Vagina (tissue), 2 donors: ENCODE data around the gene FAM120C. TPM values are rescaled to one million over a fixed set of nuclear protein-coding genes. Genes with fewer than 3 reads are reported as not detected.

Source experiments
- DNase-seq, 2 donors: peaks; one replicate each; pipeline ENCODE4 v3.0.0-alpha.2; 2017; ENCODE audit errors: extremely low spot score in 2 of 2
- H3K27ac ChIP-seq: fragments of 200-600 bp; sonication (generic); one replicate; pipeline ENCODE4 v1.5.1; 2019
- H3K27me3 ChIP-seq: fragments of 200-600 bp; sonication (generic); one replicate; pipeline ENCODE4 v1.5.1; 2019
- H3K36me3 ChIP-seq, 2 donors: fragments of 200-600 bp; sonication (generic); one replicate each; pipeline ENCODE4 v1.5.1; 2017 to 2019
- H3K4me1 ChIP-seq: fragments of 200-600 bp; sonication (generic); one replicate; pipeline ENCODE4 v1.5.1; 2019
- H3K4me3 ChIP-seq, 2 donors: fragments of 200-600 bp; sonication (generic); 1 replicate in 1 of 2; 2 replicates in 1 of 2; pipeline ENCODE4 v1.5.1; 2016 to 2019
- H3K9me3 ChIP-seq: fragments of 200-600 bp; sonication (generic); one replicate; pipeline ENCODE4 v1.5.1; 2019
- POLR2A ChIP-seq, 2 donors: fragments of 450-650 bp; IDR thresholded peaks; one replicate each; pipeline ENCODE4 v1.6.1; 2017; ENCODE audit warnings: antibody characterized with exemption in 2 of 2, mild to moderate bottlenecking in 2 of 2, moderate library complexity in 2 of 2
- POLR2AphosphoS5 ChIP-seq, 2 donors: sonication (generic); formaldehyde crosslinking; IDR thresholded peaks; one replicate each; pipeline ENCODE4 v1.9.0; 2017; ENCODE audit warnings: antibody characterized with exemption in 2 of 2, mild to moderate bottlenecking in 2 of 2, low read depth in 1 of 2; ENCODE audit not compliant: insufficient read depth in 1 of 2
- intact Hi-C: fragments of 100-400 bp; cut with DNase I; formaldehyde crosslinking; loops from one replicate; pipeline ENCODE4 v1.15.1; 2023
- small RNA-seq: library from RNA; depleted of rRNA; stranded (forward); fragments of <200 nt; gene quantifications from one replicate; pipeline ENCODE3, GENCODE V24; 2016
- total RNA-seq: library from RNA; depleted of rRNA; stranded (reverse); fragments of >200 nt; gene quantifications from one replicate; pipeline ENCODE4 v1.2.3, GENCODE V29; 2016
- TF ChIP-seq, protein P1 (sequence below), 3 experiments: fragments of 450-650 bp in 2 of 3; fragments of 200-600 bp in 1 of 3; sonication (generic) in 1 of 3; IDR thresholded peaks; one replicate each; pipeline ENCODE4 v1.5.1; 2017 to 2019; ENCODE audit warnings: antibody characterized with exemption in 3 of 3, mild to moderate bottlenecking in 2 of 3, moderate library complexity in 2 of 3

Gene FAM120C
- total RNA-seq, 1 donor from 2014 or later = 13.5 TPM

DNA sequence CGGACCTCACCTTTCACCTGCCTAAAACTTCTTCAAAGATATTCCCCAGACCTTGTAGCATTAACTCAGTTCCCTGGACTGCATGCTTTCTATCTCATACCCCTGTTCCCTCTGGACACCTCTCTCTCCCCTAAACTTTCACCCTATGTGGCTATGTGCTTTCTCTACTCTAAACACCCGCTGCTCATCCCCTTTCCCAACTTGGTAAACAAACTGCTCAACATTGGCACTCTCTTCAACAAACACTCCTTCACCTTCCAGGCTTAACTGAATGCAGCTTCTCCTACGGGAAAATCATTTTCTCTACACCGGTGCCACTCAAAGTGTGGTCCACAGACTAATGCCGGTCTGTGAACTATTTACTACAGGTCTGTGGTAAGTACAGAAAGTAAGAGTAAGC lies 158.7 kb downstream of the FAM120C start:
- H3K27me3 ChIP-seq = no peaks in the 10 kb centered on the region
- H3K36me3 ChIP-seq = peaks cover 0 to 7% of the 10 kb centered on the region in 2 donors
- TF ChIP-seq, protein P1, sequence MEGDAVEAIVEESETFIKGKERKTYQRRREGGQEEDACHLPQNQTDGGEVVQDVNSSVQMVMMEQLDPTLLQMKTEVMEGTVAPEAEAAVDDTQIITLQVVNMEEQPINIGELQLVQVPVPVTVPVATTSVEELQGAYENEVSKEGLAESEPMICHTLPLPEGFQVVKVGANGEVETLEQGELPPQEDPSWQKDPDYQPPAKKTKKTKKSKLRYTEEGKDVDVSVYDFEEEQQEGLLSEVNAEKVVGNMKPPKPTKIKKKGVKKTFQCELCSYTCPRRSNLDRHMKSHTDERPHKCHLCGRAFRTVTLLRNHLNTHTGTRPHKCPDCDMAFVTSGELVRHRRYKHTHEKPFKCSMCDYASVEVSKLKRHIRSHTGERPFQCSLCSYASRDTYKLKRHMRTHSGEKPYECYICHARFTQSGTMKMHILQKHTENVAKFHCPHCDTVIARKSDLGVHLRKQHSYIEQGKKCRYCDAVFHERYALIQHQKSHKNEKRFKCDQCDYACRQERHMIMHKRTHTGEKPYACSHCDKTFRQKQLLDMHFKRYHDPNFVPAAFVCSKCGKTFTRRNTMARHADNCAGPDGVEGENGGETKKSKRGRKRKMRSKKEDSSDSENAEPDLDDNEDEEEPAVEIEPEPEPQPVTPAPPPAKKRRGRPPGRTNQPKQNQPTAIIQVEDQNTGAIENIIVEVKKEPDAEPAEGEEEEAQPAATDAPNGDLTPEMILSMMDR (IDR thresholded peaks at IDR 0.05) = no peak
- TF ChIP-seq POLR2A (IDR thresholded peaks at IDR 0.05) (no peak), POLR2AphosphoS5 (IDR thresholded peaks at IDR 0.05; ENCODE audit: insufficient read depth in 1 of 2, low read depth in 1 of 2) (no peak)
- no peak overlapping the region for H3K27ac ChIP-seq
- no peaks in the 10 kb centered on the region for H3K4me1 ChIP-seq
- no peak overlapping the region for H3K4me3 ChIP-seq
- DNase-seq = no peak
- intact Hi-C loops = no loop called here
- no peaks in the 10 kb centered on the region for H3K9me3 ChIP-seq

Small RNA genes within 50 kb of the gene (small RNA-seq; reads per million reads assigned to genes)
- not detected for gene AL589872.1

Other genes starting within 250 kb of the FAM120C start
- gene PHF8, start 138.8 kb downstream of the FAM120C start, total RNA-seq = 33.9 TPM
- 2.0 TPM for gene WNK3, start 174.8 kb upstream of the FAM120C start, total RNA-seq